NB4 (cell line): Measurements from ENCODE around the gene NSF.

Experiments used
- DNase-seq: peaks from one replicate; pipeline ENCODE4 v3.0.0; 2010; ENCODE audit warnings: low read depth
- H3K4me3 ChIP-seq: one replicate; pipeline ENCODE4 v1.5.1; 2011; ENCODE audit warnings: mild to moderate bottlenecking, low read depth, low read length, moderate library complexity
- CTCF ChIP-seq: IDR thresholded peaks from one replicate; pipeline ENCODE4 v1.5.1; 2012; ENCODE audit warnings: low read depth, low read length
- MAX ChIP-seq: IDR thresholded peaks from 2 replicates; pipeline ENCODE4 v1.6.1; 2011; ENCODE audit warnings: low read depth, low read length
- MYC ChIP-seq: IDR thresholded peaks from 2 replicates; pipeline ENCODE4 v1.6.1; 2011; ENCODE audit warnings: low read depth, low read length
- POLR2A ChIP-seq: IDR thresholded peaks from 2 replicates; pipeline ENCODE4 v1.6.1; 2011; ENCODE audit warnings: mild to moderate bottlenecking; ENCODE audit not compliant: insufficient read length; ENCODE audit errors: extremely low read depth

The NSF gene

GRCh38 chr17:46763416-46763815, 172.9 kb downstream of the NSF start:
- no peak for TF ChIP-seq POLR2A
- TF ChIP-seq CTCF = no peak
- TF ChIP-seq MAX = no peak
- TF ChIP-seq MYC = no peak
- no peak for DNase-seq
- no peak overlapping the region for H3K4me3 ChIP-seq

GRCh38 chr17:46764000-46764708, 173.7 kb downstream of the NSF start:
- TF ChIP-seq MYC = no peak
- no peak for TF ChIP-seq CTCF
- TF ChIP-seq MAX = no peak
- TF ChIP-seq POLR2A = no peak
- H3K4me3 ChIP-seq = no peak overlapping the region
- DNase-seq = no peak

GRCh38 chr17:46764709-46765401, 174.4 kb downstream of the NSF start:
- peak; percentile 71 for DNase-seq
- no peak overlapping the region for H3K4me3 ChIP-seq
- TF ChIP-seq CTCF (no peak), MYC (no peak)

GRCh38 chr17:46765453-46765852, 175.0 kb downstream of the NSF start:
- DNase-seq = no peak
- no peak overlapping the region for H3K4me3 ChIP-seq
- TF ChIP-seq MAX (no peak), POLR2A (no peak), MYC (no peak), CTCF (no peak)

GRCh38 chr17:46766493-46767491, 176.3 kb downstream of the NSF start:
- no peak overlapping the region for H3K4me3 ChIP-seq
- TF ChIP-seq MYC (no peak), CTCF (no peak), MAX (no peak), POLR2A (no peak)
- DNase-seq = no peak
